GM21825 (cell line): ENCODE data around the gene ASB2.

Experiments
- ATAC-seq: cut with Tn5 transposase; IDR thresholded peaks from one replicate; pipeline ENCODE4 v1.9.1; 2021; ENCODE audit warnings: mild to moderate bottlenecking, moderate library complexity; ENCODE audit not compliant: unreplicated experiment

ASB2 gene, protein sequence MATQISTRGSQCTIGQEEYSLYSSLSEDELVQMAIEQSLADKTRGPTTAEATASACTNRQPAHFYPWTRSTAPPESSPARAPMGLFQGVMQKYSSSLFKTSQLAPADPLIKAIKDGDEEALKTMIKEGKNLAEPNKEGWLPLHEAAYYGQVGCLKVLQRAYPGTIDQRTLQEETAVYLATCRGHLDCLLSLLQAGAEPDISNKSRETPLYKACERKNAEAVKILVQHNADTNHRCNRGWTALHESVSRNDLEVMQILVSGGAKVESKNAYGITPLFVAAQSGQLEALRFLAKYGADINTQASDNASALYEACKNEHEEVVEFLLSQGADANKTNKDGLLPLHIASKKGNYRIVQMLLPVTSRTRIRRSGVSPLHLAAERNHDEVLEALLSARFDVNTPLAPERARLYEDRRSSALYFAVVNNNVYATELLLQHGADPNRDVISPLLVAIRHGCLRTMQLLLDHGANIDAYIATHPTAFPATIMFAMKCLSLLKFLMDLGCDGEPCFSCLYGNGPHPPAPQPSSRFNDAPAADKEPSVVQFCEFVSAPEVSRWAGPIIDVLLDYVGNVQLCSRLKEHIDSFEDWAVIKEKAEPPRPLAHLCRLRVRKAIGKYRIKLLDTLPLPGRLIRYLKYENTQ

GRCh38 chr14:93976477-93977057 is at the start of gene ASB2:
Gene ASB2, minus strand, starts transcription at chr14:93976570. Its CDS starts 12,031 bp downstream, at chr14:93964539.
- ATAC-seq: peak; percentile 7

DNA sequence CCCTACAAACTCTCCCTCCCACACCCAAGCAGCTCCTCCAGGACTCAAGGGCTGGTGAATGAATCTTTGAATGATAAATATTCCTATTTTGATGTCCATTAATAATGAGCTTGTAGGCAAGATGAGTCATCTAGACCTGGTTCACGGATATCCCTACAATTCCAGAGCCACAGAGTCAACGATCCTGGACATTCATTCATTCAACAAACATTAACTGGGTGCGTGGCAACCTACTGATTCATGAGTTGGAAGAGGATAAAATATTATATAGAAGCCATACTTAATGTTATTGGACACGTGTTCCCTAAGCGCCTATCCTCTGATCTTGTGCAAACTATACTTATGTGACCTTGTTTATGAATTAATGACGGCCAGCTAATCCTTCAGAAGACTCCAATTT is 49.4 kb upstream of the ASB2 start:
- no peak for ATAC-seq

DNA sequence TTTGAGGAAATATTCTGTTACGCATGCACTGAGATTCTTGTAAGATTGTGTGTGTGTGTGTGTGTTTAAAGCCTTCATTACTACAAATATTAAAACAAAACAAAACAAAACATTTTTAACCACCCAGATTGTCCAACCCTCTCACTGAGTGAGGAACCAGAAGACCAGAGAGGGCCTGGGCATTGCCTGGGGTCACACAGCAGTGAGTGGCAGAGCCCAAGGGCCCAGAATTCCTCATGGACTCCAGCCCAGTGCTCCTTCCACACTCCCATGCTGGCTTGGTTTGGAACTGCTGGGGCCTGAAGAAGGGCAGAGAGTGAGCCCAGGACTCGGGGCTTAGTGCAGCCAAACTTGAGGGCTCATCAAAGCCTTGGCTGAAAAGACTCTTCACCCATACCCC is 48.2 kb upstream of the ASB2 start:
- ATAC-seq: no peak

- no peak for ATAC-seq
These were observed 46.4 kb upstream of the ASB2 start for GRCh38 chr14:94022532-94023411.

- no peak for ATAC-seq
These were observed 45.2 kb upstream of the ASB2 start for GRCh38 chr14:94021416-94022157.

DNA sequence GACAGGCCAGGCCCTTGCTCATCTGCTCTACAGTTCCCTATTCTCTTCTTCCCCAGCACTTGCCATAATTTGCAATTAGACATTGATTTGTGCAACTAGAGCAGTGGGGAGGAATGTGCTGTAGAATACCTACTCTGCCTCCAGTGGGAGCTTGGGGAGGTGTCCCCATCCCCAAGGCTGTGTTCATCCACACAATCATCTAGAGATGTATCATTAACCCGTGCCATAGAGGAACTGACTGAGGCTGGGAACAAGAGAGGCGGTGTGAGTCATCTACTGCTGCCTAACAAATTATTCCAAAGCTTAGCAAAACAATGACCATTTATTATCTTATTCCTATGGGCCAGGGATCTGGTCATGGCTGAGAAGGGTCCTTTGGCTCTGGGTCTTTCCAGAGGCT is 44.6 kb upstream of the ASB2 start:
- no peak for ATAC-seq

DNA sequence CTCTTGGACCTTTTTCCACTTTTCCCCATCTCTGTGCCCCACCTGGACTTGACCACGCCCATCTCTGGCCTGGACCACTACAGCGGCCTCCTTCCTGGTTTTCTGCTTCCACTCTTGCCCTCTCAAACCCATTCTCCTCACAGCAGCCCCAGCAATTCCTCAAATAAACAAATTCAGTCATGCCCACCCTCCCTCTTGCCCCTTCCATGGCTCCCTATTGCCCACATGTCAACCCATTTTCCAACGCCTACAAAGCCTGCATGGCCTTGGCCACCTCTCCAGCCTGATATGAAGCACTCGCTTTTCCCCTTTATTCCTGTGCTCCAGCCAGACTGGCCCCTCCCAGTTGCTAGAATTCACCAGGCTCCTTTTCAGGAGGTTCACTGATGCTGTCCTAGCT is 43.9 kb upstream of the ASB2 start:
- no peak for ATAC-seq

GRCh38 chr14:94019329-94019728 is 43.0 kb upstream of the ASB2 start:
- no peak for ATAC-seq

GRCh38 chr14:94018308-94018707 is 41.9 kb upstream of the ASB2 start:
- ATAC-seq: no peak

GRCh38 chr14:94016446-94016976 is 40.1 kb upstream of the ASB2 start:
- no peak for ATAC-seq

DNA sequence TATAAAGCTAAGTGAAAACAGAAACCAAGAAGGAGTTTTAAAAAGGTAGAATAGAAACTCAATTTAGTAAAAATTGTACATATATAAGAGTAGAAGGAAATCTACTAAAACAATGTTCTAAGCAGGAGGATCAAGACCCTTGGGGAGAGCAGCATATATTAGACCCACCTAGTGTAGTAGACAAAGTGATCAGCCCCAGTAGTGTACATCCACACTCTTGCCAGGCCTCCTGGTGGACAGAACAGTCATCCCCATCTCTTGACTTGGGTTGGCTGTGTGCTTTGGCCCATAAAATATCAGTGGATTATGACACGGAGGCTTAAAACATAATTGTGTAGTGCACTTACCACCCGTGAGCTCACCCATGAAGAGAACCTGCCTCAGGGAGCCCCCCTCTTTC is 38.9 kb upstream of the ASB2 start:
- no peak for ATAC-seq

DNA sequence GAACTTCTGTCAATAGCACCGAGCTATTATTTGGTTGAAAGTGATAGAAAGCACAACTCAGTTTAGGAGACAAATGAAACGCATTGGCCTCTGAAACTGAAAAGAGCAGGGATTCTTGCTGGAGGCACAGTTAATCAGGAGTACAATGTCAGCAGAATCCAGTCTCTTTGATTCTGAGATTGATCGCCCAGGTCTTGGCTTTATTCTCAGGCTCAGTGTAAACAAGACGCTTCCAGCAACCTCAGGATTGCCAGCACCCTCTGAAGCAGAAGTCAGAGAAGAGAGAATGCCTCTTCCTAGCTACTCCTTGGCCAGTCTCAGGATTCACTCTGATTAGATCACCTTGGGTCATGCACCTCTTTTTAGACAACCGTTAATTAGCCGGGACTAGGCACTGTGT is 38.0 kb upstream of the ASB2 start:
- ATAC-seq: no peak

DNA sequence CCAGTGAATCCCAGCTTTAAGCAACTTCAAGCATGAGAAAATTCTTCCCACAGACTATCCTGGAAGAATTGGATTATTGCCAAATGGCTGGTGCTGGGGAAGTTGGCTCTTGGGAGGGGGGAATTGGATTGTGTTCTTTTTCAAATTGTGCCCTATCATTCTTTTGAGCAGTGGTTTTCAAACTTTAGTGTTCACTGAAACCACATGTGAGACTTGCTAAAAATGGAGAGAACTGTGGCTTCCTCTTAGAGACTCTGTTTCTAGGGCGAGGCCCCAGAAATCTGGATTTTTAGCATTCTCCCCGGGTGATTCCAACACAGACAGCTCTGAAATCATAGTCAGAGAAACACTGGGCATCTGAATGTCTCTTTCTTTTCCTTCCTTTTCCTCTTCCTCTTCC is 35.4 kb upstream of the ASB2 start:
- ATAC-seq: peak; percentile 49

DNA sequence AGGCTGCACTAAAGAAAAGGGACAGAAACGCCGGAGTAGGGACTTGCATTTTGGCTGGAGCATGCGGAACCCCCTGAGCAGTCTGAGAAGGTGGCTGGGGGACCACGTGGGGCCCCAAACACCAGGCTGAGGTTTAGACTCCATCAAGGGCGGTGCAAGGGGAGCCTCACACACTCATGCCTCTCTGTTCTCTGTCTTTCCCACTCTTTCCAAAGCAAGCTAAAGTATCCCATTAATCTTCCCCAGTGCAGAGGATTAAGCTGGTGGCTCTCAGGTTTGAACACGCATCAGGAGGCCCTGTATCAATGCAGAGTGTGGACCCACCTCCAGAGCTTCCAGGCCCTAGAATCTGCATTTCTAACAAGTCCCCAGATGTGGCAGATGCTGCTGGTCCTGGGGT is 34.3 kb upstream of the ASB2 start:
- no peak for ATAC-seq

DNA sequence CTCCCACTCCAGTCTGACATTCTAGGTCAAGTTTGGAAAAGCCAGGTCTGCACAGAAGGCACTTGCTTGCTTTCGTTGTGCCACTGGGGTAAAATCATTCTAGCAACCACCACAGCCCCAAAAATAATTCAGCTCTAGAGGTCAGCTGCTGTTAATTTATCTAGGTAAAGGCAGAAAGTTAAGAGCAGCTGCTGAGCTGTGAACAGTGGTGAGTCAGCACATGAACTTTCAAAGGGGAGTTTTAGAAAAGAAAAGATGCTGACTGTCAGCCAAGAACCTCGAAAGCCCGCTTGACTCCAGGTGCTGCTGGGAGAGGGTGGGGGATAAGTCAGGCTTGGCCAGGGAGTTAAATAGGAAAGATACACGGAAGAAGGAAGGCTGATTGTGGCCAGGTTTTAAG is 33.4 kb upstream of the ASB2 start:
- peak; percentile 61 for ATAC-seq

DNA sequence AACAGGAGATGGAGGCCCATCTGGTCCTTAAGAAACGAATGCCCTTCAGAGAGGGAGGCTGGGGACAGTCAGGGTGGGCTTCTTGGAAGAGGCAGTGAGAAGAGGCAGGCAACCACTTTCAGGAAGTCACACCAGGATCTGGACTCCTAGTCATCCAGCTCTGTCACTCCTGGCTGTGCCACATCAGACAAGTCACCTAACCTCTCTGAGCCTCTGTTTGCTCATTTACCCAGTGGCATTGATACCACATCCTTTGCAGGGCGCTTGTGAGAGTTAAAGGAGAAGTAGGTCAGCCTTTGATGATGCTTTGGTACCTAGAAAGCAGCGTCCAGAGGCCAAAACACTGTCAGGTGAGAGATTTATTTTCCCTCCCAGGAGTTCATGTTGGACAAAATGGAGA is 31.9 kb upstream of the ASB2 start:
- no peak for ATAC-seq

DNA sequence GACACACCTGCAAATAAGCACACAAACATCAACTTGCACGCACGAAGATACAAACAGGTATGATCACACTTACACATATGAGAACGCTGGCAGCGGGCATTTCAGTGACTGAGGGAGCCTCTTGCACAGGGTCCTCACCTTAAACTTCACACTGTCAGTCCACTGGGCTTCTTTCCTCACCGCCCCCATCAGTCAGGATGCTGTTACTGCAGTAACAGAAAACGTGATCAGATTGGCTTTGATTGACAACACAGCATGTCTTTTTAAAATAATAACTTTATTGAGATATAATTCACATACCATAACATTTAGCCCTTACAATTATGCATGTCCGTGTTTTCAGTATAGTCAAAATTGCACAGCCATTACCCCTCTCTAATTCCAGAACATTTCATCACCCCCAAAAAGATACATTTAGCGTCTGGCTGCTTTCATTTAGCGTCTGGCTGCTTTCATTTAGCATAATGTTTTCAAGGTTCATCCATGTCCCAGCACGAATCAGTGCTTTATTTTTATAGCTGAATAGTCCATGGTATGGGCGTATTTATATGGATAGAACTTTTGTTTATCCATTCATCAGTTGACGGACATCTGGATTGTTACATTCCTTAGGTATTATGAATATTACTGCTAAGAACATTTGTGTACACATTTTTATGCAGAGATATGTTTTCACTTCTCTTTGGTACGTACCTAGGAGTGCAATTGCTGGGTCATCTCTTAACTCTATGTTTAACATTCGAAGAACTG is 29.1 kb upstream of the ASB2 start:
- no peak for ATAC-seq

DNA sequence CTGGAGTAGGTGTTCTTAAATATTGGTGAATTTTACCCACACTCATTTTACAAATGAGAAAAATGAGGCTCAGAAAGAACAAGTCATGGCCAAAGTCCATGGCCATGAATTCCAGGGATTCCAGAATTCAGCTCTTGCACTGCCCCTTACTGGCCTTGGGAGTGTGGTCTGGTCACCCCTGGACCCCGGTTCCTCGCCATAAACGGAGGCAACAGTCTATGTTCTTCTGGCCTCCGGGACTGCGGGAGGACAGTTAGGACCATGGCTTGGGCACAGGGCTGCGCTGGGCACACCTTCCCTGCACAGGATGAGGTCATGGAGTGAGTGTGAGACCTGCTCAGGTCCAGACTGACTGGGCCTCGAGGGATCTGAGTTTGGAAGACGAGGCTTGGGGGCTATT is 27.6 kb upstream of the ASB2 start:
- ATAC-seq: no peak

DNA sequence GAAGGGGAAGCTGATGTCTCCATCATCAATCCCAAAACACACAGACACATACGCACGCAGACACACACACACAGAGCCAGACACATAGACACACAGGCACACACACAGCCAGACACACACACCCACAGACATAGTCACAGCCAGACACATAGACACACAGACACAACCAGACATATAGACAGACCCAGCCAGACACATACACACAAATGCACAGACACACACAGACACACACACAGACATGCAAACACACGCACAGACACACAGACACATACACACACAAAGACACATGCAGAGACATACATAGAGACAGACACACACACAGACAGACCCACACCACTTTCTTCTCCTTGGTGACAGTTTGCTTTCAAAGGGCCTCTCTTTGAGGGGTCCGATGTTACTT is 27.0 kb upstream of the ASB2 start:
- ATAC-seq: no peak
